OCI-LY7 (cell line): ENCODE data around the gene ZSCAN4. TPM values are rescaled to one million over a fixed set of nuclear protein-coding genes. Genes with fewer than 3 reads are reported as not detected.

Source experiments
- BruUV-seq: library from RNA; stranded (reverse); fragments of 400-500 nt; replicated peaks from 2 replicates; lab custom pipeline; 2021; lab: Mats Ljungman, UMichigan
- CTCF ChIA-PET: fragments of 300-600 bp; sonication (Branson Sonifier 250); formaldehyde crosslinking; loops from one replicate; lab custom pipeline; 2022; ENCODE audit warnings: antibody characterized with exemption; ENCODE audit not compliant: unreplicated experiment; lab: Charles Lee
- POLR2A ChIA-PET: fragments of 300-600 bp; sonication (Branson Sonifier 250); formaldehyde crosslinking; loops from one replicate; lab custom pipeline; 2022; ENCODE audit warnings: antibody characterized with exemption; lab: Charles Lee
- DNase-seq: peaks from one replicate; pipeline ENCODE4 v3.0.0-alpha.2; 2015; ENCODE audit warnings: low spot score
- H2AFZ ChIP-seq: fragments of 200-600 bp; sonication (generic), shearing (Covaris generic); 2 replicates; pipeline ENCODE4 v1.6.1; 2014; ENCODE audit warnings: mild to moderate bottlenecking, antibody characterized with exemption, low read length, moderate library complexity
- H3K27ac ChIP-seq: fragments of 200-600 bp; sonication (generic); 2 replicates; pipeline ENCODE4 v1.5.1; 2014; ENCODE audit warnings: mixed run types, low read depth, mild to moderate bottlenecking, moderate library complexity, low read length, inconsistent platforms; ENCODE audit not compliant: poor library complexity, severe bottlenecking
- H3K36me3 ChIP-seq: fragments of 200-600 bp; sonication (generic); 2 replicates; pipeline ENCODE4 v1.6.1; 2014; ENCODE audit warnings: mild to moderate bottlenecking, antibody characterized with exemption, low read length, moderate library complexity, mixed read lengths; ENCODE audit not compliant: insufficient read depth
- H3K4me1 ChIP-seq: fragments of 200-600 bp; sonication (generic); 2 replicates; pipeline ENCODE4 v1.5.1; 2014; ENCODE audit warnings: mild to moderate bottlenecking, low read length; ENCODE audit not compliant: insufficient read depth, poor library complexity, severe bottlenecking
- H3K4me2 ChIP-seq: fragments of 200-600 bp; sonication (generic); 2 replicates; pipeline ENCODE4 v1.6.1; 2014; ENCODE audit warnings: mild to moderate bottlenecking, low read length
- H3K4me3 ChIP-seq: fragments of 200-600 bp; sonication (generic); 2 replicates; pipeline ENCODE4 v1.5.1; 2014; ENCODE audit warnings: mild to moderate bottlenecking, low read depth, low read length; ENCODE audit not compliant: poor library complexity, severe bottlenecking
- H3K79me2 ChIP-seq: fragments of 200-600 bp; sonication (generic); 2 replicates; pipeline ENCODE4 v1.6.1; 2016; ENCODE audit warnings: low read depth, mild to moderate bottlenecking, low read length, moderate library complexity, mixed read lengths; ENCODE audit not compliant: insufficient read depth
- H3K9me2 ChIP-seq: fragments of 200-600 bp; sonication (generic); 2 replicates; pipeline ENCODE4 v1.6.1; 2016; ENCODE audit warnings: mild to moderate bottlenecking, low read length, mixed read lengths; ENCODE audit not compliant: insufficient read depth
- H3K9me3 ChIP-seq: fragments of 200-600 bp; sonication (generic); 2 replicates; pipeline ENCODE4 v1.6.1; 2014; ENCODE audit warnings: mild to moderate bottlenecking, mixed run types, low read length, mixed read lengths
- H4K20me1 ChIP-seq: fragments of 200-600 bp; sonication (generic); 2 replicates; pipeline ENCODE4 v1.6.1; 2014; ENCODE audit warnings: mild to moderate bottlenecking, antibody characterized with exemption, low read length, moderate library complexity, mixed read lengths; ENCODE audit not compliant: insufficient read depth
- EZH2phosphoT487 ChIP-seq: fragments of 200-600 bp; sonication (generic); IDR thresholded peaks from 2 replicates; pipeline ENCODE4 v1.6.1; 2018; ENCODE audit warnings: low read depth, borderline replicate concordance, mild to moderate bottlenecking, mixed run types, antibody characterized with exemption, low read length, moderate library complexity, mixed read lengths
- intact Hi-C: fragments of 100-400 bp; cut with micrococcal nuclease; formaldehyde crosslinking; loops from one replicate; pipeline ENCODE4 v1.10.0; 2022; ENCODE audit not compliant: unreplicated experiment
- total RNA-seq, 2 experiments: library from RNA; depleted of rRNA in 1 of 2; stranded (reverse); fragments of >200 nt in 1 of 2; shearing (Covaris generic) in 1 of 2; gene quantifications; 2 replicates each; pipeline ENCODE4 v1.2.3, GENCODE V29; 2014 to 2022
- TF ChIP-seq, protein P1 (sequence below): fragments of 200-600 bp; sonication (generic); conservative IDR thresholded peaks from 2 replicates; pipeline ENCODE4 v1.5.1; 2014; ENCODE audit warnings: mild to moderate bottlenecking, antibody characterized with exemption, low read length, moderate library complexity, mixed read lengths

ZSCAN4 gene
- total RNA-seq, 2 experiments from 2014 or later: not detected

DNA sequence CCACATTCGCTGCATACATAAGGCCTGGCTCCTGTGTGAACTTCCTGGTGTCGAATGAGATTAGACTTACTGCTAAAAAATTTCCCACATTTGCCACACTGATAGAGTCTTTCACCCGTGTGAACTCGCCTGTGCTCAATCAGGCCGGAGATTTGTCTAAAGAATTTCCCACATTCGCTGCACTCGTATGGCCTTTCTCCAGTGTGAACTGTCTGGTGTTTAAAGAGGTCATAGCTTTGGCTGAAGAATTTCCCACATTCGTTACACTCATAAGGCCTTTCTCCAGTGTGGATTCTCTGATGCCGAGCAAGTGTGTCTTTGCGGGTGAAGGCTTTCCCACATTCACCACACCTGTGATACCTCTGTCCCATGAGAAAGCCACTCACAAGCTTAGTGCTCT is 52.1 kb downstream of the ZSCAN4 start:
- CTCF ChIA-PET: no interaction called here

More for the DNA sequence above, 52.1 kb downstream of the ZSCAN4 start:
- TF ChIP-seq EZH2phosphoT487: no peak
- TF ChIP-seq, protein P1, sequence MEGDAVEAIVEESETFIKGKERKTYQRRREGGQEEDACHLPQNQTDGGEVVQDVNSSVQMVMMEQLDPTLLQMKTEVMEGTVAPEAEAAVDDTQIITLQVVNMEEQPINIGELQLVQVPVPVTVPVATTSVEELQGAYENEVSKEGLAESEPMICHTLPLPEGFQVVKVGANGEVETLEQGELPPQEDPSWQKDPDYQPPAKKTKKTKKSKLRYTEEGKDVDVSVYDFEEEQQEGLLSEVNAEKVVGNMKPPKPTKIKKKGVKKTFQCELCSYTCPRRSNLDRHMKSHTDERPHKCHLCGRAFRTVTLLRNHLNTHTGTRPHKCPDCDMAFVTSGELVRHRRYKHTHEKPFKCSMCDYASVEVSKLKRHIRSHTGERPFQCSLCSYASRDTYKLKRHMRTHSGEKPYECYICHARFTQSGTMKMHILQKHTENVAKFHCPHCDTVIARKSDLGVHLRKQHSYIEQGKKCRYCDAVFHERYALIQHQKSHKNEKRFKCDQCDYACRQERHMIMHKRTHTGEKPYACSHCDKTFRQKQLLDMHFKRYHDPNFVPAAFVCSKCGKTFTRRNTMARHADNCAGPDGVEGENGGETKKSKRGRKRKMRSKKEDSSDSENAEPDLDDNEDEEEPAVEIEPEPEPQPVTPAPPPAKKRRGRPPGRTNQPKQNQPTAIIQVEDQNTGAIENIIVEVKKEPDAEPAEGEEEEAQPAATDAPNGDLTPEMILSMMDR: no peak
- no peaks in the 10 kb centered on the region for H3K4me1 ChIP-seq
- H3K27ac ChIP-seq: no peak overlapping the region
- peaks cover 61% of the 10 kb centered on the region for H3K36me3 ChIP-seq
- intact Hi-C loops: no loop called here
- H3K4me2 ChIP-seq: no peak overlapping the region
- no TSS peak for BruUV-seq
- no peaks in the 10 kb centered on the region for H3K9me3 ChIP-seq
- H3K4me3 ChIP-seq: no peak overlapping the region
- H2AFZ ChIP-seq: no peak overlapping the region
- no peaks in the 10 kb centered on the region for H3K9me2 ChIP-seq
- no peaks in the 10 kb centered on the region for H4K20me1 ChIP-seq
- no peak for DNase-seq
- no peaks in the 10 kb centered on the region for H3K79me2 ChIP-seq
- POLR2A ChIA-PET: no interaction called here

Other genes starting within 250 kb of the ZSCAN4 start
- gene ZNF749, start 233.6 kb upstream of the ZSCAN4 start, total RNA-seq (2014; rRNA removed; shearing (Covaris generic)): 27.1 and 30.1 TPM in 2 replicates
- gene ZNF749, start 233.6 kb upstream of the ZSCAN4 start, total RNA-seq (2022): 14.2 and 18.0 TPM in 2 replicates
- gene VN1R1, start 211.8 kb upstream of the ZSCAN4 start, total RNA-seq (2014; rRNA removed; shearing (Covaris generic)): not detected in 2 replicates
- gene VN1R1, start 211.8 kb upstream of the ZSCAN4 start, total RNA-seq (2022): not detected in 2 replicates
- gene ZNF772, start 191.4 kb upstream of the ZSCAN4 start, total RNA-seq (2014; rRNA removed; shearing (Covaris generic)): 0.85 and 0.88 TPM in 2 replicates
- 1.1 and 1.5 TPM in 2 replicates for gene ZNF772, start 191.4 kb upstream of the ZSCAN4 start, total RNA-seq (2022)
- 5.0 and 7.2 TPM in 2 replicates for gene ZNF419, start 181.2 kb upstream of the ZSCAN4 start, total RNA-seq (2014; rRNA removed; shearing (Covaris generic))
- 6.7 and 10.5 TPM in 2 replicates for gene ZNF419, start 181.2 kb upstream of the ZSCAN4 start, total RNA-seq (2022)
- gene ZNF773, start 169.0 kb upstream of the ZSCAN4 start, total RNA-seq (2014; rRNA removed; shearing (Covaris generic)): 9.6 and 12.0 TPM in 2 replicates
- gene ZNF773, start 169.0 kb upstream of the ZSCAN4 start, total RNA-seq (2022): 6.1 and 8.7 TPM in 2 replicates
- 6.1 and 7.5 TPM in 2 replicates for gene ZNF549, start 141.6 kb upstream of the ZSCAN4 start, total RNA-seq (2014; rRNA removed; shearing (Covaris generic))
- gene ZNF549, start 141.6 kb upstream of the ZSCAN4 start, total RNA-seq (2022): 6.6 and 8.8 TPM in 2 replicates
- gene ZNF550, start 109.1 kb upstream of the ZSCAN4 start, total RNA-seq (2014; rRNA removed; shearing (Covaris generic)): 6.3 and 6.9 TPM in 2 replicates
- 6.8 and 8.7 TPM in 2 replicates for gene ZNF550, start 109.1 kb upstream of the ZSCAN4 start, total RNA-seq (2022)
- 4.6 and 5.0 TPM in 2 replicates for gene ZNF416, start 90.0 kb upstream of the ZSCAN4 start, total RNA-seq (2014; rRNA removed; shearing (Covaris generic))
- gene ZNF416, start 90.0 kb upstream of the ZSCAN4 start, total RNA-seq (2022): 3.1 and 4.9 TPM in 2 replicates
- 0.47 and 0.98 TPM in 2 replicates for gene ZIK1, start 84.8 kb upstream of the ZSCAN4 start, total RNA-seq (2014; rRNA removed; shearing (Covaris generic))
- gene ZIK1, start 84.8 kb upstream of the ZSCAN4 start, total RNA-seq (2022): not detected in 2 replicates
- 6.2 and 13.4 TPM in 2 replicates for gene ZNF530, start 69.0 kb upstream of the ZSCAN4 start, total RNA-seq (2014; rRNA removed; shearing (Covaris generic))
- 7.7 and 8.0 TPM in 2 replicates for gene ZNF530, start 69.0 kb upstream of the ZSCAN4 start, total RNA-seq (2022)
- gene ZNF134, start 54.7 kb upstream of the ZSCAN4 start, total RNA-seq (2014; rRNA removed; shearing (Covaris generic)): 11.1 and 19.9 TPM in 2 replicates
- gene ZNF134, start 54.7 kb upstream of the ZSCAN4 start, total RNA-seq (2022): 7.7 and 11.0 TPM in 2 replicates
- gene ZNF211, start 35.8 kb upstream of the ZSCAN4 start, total RNA-seq (2014; rRNA removed; shearing (Covaris generic)): 12.1 and 19.0 TPM in 2 replicates
- 10.5 and 15.2 TPM in 2 replicates for gene ZNF211, start 35.8 kb upstream of the ZSCAN4 start, total RNA-seq (2022)
- 14.2 and 21.3 TPM in 2 replicates for gene ZNF551, start 13.0 kb downstream of the ZSCAN4 start, total RNA-seq (2014; rRNA removed; shearing (Covaris generic))
- 10.5 and 12.0 TPM in 2 replicates for gene ZNF551, start 13.0 kb downstream of the ZSCAN4 start, total RNA-seq (2022)
- gene ZNF154, start 40.3 kb downstream of the ZSCAN4 start, total RNA-seq (2014; rRNA removed; shearing (Covaris generic)): not detected in 2 replicates
- gene ZNF154, start 40.3 kb downstream of the ZSCAN4 start, total RNA-seq (2022): not detected in 2 replicates
- 9.2 and 10.8 TPM in 2 replicates for gene ZNF671, start 58.7 kb downstream of the ZSCAN4 start, total RNA-seq (2014; rRNA removed; shearing (Covaris generic))
- gene ZNF671, start 58.7 kb downstream of the ZSCAN4 start, total RNA-seq (2022): 9.8 and 11.4 TPM in 2 replicates
- gene ZNF776, start 77.9 kb downstream of the ZSCAN4 start, total RNA-seq (2014; rRNA removed; shearing (Covaris generic)): 17.3 and 36.0 TPM in 2 replicates
- 19.6 and 20.6 TPM in 2 replicates for gene ZNF776, start 77.9 kb downstream of the ZSCAN4 start, total RNA-seq (2022)
- 19.7 and 21.6 TPM in 2 replicates for gene ZNF586, start 100.7 kb downstream of the ZSCAN4 start, total RNA-seq (2014; rRNA removed; shearing (Covaris generic))
- gene ZNF586, start 100.7 kb downstream of the ZSCAN4 start, total RNA-seq (2022): 23.8 and 25.2 TPM in 2 replicates
- gene ZNF552, start 146.0 kb downstream of the ZSCAN4 start, total RNA-seq (2014; rRNA removed; shearing (Covaris generic)): 8.6 and 10.2 TPM in 2 replicates
- 11.4 and 12.5 TPM in 2 replicates for gene ZNF552, start 146.0 kb downstream of the ZSCAN4 start, total RNA-seq (2022)
- 19.8 and 20.2 TPM in 2 replicates for gene ZNF587B, start 161.4 kb downstream of the ZSCAN4 start, total RNA-seq (2014; rRNA removed; shearing (Covaris generic))
- 24.6 and 25.8 TPM in 2 replicates for gene ZNF587B, start 161.4 kb downstream of the ZSCAN4 start, total RNA-seq (2022)
- 22.7 and 25.0 TPM in 2 replicates for gene ZNF587, start 180.9 kb downstream of the ZSCAN4 start, total RNA-seq (2014; rRNA removed; shearing (Covaris generic))
- 45.9 and 52.5 TPM in 2 replicates for gene ZNF587, start 180.9 kb downstream of the ZSCAN4 start, total RNA-seq (2022)
- gene ZNF814, start 220.1 kb downstream of the ZSCAN4 start, total RNA-seq (2014; rRNA removed; shearing (Covaris generic)): 27.4 and 30.4 TPM in 2 replicates
- gene ZNF814, start 220.1 kb downstream of the ZSCAN4 start, total RNA-seq (2022): 42.6 and 50.1 TPM in 2 replicates
- 21.4 and 28.6 TPM in 2 replicates for gene ZNF417, start 247.7 kb downstream of the ZSCAN4 start, total RNA-seq (2014; rRNA removed; shearing (Covaris generic))
- 20.6 and 24.0 TPM in 2 replicates for gene ZNF417, start 247.7 kb downstream of the ZSCAN4 start, total RNA-seq (2022)